ENCODE results near the gene IRAK2.

IRAK2 gene

GRCh38 chr3:10249833-10250232 is 85.1 kb downstream of the IRAK2 start:
- peak overlapping the region; percentile 97 for H3K9ac ChIP-seq (ENCODE audit: low read depth, low read length, poor library complexity, severe bottlenecking)
- no peaks in the 10 kb centered on the region for H3K27me3 ChIP-seq (ENCODE audit: insufficient read depth, low read length, poor library complexity, severe bottlenecking)
- no peaks in the 10 kb centered on the region for H3K9me2 ChIP-seq (replicated peaks; ENCODE audit: low read depth, low read length)
- H3K4me2 ChIP-seq (ENCODE audit: low read depth, low read length, poor library complexity, severe bottlenecking): peak overlapping the region; percentile 96
- H3K4me1 ChIP-seq (ENCODE audit: insufficient read depth, low read length, poor library complexity, severe bottlenecking): peaks cover 45% of the 10 kb centered on the region
- peak overlapping the region; percentile 99 for H3K4me3 ChIP-seq (ENCODE audit: low read length, poor library complexity, severe bottlenecking)
- no peak overlapping the region for H2AFZ ChIP-seq (ENCODE audit: low read length)
- no peaks in the 10 kb centered on the region for H3K9me3 ChIP-seq (ENCODE audit: insufficient read depth, low read depth, low read length)
- H3K36me3 ChIP-seq (ENCODE audit: insufficient read depth, low read length): no peaks in the 10 kb centered on the region
- no peaks in the 10 kb centered on the region for H3F3A ChIP-seq (ENCODE audit: low read depth)
- TF ChIP-seq CTCF (conservative IDR thresholded peaks at IDR 0.05; ENCODE audit: low read length): no peak
- TF ChIP-seq EZH2phosphoT487 (IDR thresholded peaks at IDR 0.05; ENCODE audit: borderline replicate concordance): no peak
- H3K79me2 ChIP-seq (ENCODE audit: insufficient read depth, low read length): peaks cover 63% of the 10 kb centered on the region
- H4K20me1 ChIP-seq (ENCODE audit: insufficient read depth, low read length, poor library complexity, severe bottlenecking): peaks cover 47% of the 10 kb centered on the region

- Histone ChIP-seq H3K79me2 (ENCODE audit: insufficient read depth, low read length) (peaks cover 75% of the 10 kb centered on the region), H3F3A (ENCODE audit: low read depth) (no peaks in the 10 kb centered on the region), H3K9ac (ENCODE audit: low read depth, low read length, poor library complexity, severe bottlenecking) (peak overlapping the region; percentile 97), H3K27me3 (ENCODE audit: insufficient read depth, low read length, poor library complexity, severe bottlenecking) (no peaks in the 10 kb centered on the region), H3K4me2 (ENCODE audit: low read depth, low read length, poor library complexity, severe bottlenecking) (peak overlapping the region; percentile 96), H3K9me3 (ENCODE audit: insufficient read depth, low read depth, low read length) (no peaks in the 10 kb centered on the region), H3K36me3 (ENCODE audit: insufficient read depth, low read length) (no peaks in the 10 kb centered on the region), H3K9me2 (replicated peaks; ENCODE audit: low read depth, low read length) (no peaks in the 10 kb centered on the region), H3K4me1 (ENCODE audit: insufficient read depth, low read length, poor library complexity, severe bottlenecking) (peaks cover 45% of the 10 kb centered on the region), H3K4me3 (ENCODE audit: low read length, poor library complexity, severe bottlenecking) (peak overlapping the region; percentile 99), H4K20me1 (ENCODE audit: insufficient read depth, low read length, poor library complexity, severe bottlenecking) (peaks cover 51% of the 10 kb centered on the region), H2AFZ (ENCODE audit: low read length) (no peak overlapping the region)
- TF ChIP-seq EZH2phosphoT487 (IDR thresholded peaks at IDR 0.05; ENCODE audit: borderline replicate concordance) (no peak), CTCF (conservative IDR thresholded peaks at IDR 0.05; ENCODE audit: low read length) (no peak)
These were observed 86.3 kb downstream of the IRAK2 start for GRCh38 chr3:10251006-10251405.

GRCh38 chr3:10253731-10254130 is 89.0 kb downstream of the IRAK2 start:
- H3F3A ChIP-seq (ENCODE audit: low read depth): no peaks in the 10 kb centered on the region
- TF ChIP-seq CTCF (conservative IDR thresholded peaks at IDR 0.05; ENCODE audit: low read length): no peak
- TF ChIP-seq EZH2phosphoT487 (IDR thresholded peaks at IDR 0.05; ENCODE audit: borderline replicate concordance): no peak
- H3K9ac ChIP-seq (ENCODE audit: low read depth, low read length, poor library complexity, severe bottlenecking): peak overlapping the region; percentile 45
- peak overlapping the region; percentile 66 for H3K4me2 ChIP-seq (ENCODE audit: low read depth, low read length, poor library complexity, severe bottlenecking)
- peak overlapping the region; percentile 39 for H3K4me3 ChIP-seq (ENCODE audit: low read length, poor library complexity, severe bottlenecking)
- H3K27me3 ChIP-seq (ENCODE audit: insufficient read depth, low read length, poor library complexity, severe bottlenecking): no peaks in the 10 kb centered on the region
- H4K20me1 ChIP-seq (ENCODE audit: insufficient read depth, low read length, poor library complexity, severe bottlenecking): peaks cover 58% of the 10 kb centered on the region
- H3K9me2 ChIP-seq (replicated peaks; ENCODE audit: low read depth, low read length): no peaks in the 10 kb centered on the region
- peaks cover 4% of the 10 kb centered on the region; the same call in 1 of the 2 replicates for H3K36me3 ChIP-seq (ENCODE audit: insufficient read depth, low read length)
- H3K4me1 ChIP-seq (ENCODE audit: insufficient read depth, low read length, poor library complexity, severe bottlenecking): peaks cover 45% of the 10 kb centered on the region
- H2AFZ ChIP-seq (ENCODE audit: low read length): no peak overlapping the region
- H3K9me3 ChIP-seq (ENCODE audit: insufficient read depth, low read depth, low read length): no peaks in the 10 kb centered on the region
- H3K79me2 ChIP-seq (ENCODE audit: insufficient read depth, low read length): peaks cover 94% of the 10 kb centered on the region
